Ishikawa (cell line): ENCODE data around the gene AMIGO2.

Source experiments
- CEBPB ChIP-seq: IDR thresholded peaks from 2 replicates; pipeline ENCODE4 v1.6.1; 2012
- CREB1 ChIP-seq: IDR thresholded peaks from 2 replicates; pipeline ENCODE4 v1.6.1; 2012; ENCODE audit warnings: low read depth
- EGR1 ChIP-seq: IDR thresholded peaks from 2 replicates; pipeline ENCODE4 v1.6.1; 2012
- EP300 ChIP-seq: IDR thresholded peaks from 2 replicates; pipeline ENCODE4 v1.6.1; 2012; ENCODE audit warnings: borderline replicate concordance
- FOXM1 ChIP-seq: IDR thresholded peaks from 2 replicates; pipeline ENCODE4 v1.6.1; 2012; ENCODE audit warnings: low read depth, borderline replicate concordance
- NFIC ChIP-seq: IDR thresholded peaks from 2 replicates; pipeline ENCODE4 v1.6.1; 2012
- RAD21 ChIP-seq: IDR thresholded peaks from 2 replicates; pipeline ENCODE4 v1.6.1; 2012; ENCODE audit warnings: low read depth
- TAF1 ChIP-seq: IDR thresholded peaks from 2 replicates; pipeline ENCODE4 v1.6.1; 2012; ENCODE audit warnings: low read depth, mild to moderate bottlenecking
- TCF12 ChIP-seq: IDR thresholded peaks from 2 replicates; pipeline ENCODE4 v1.6.1; 2012; ENCODE audit warnings: low read depth
- TEAD4 ChIP-seq: IDR thresholded peaks from 2 replicates; pipeline ENCODE4 v1.6.1; 2012
- YY1 ChIP-seq: IDR thresholded peaks from 2 replicates; pipeline ENCODE4 v1.6.1; 2012; ENCODE audit warnings: low read depth
- ZBTB7A ChIP-seq: IDR thresholded peaks from 2 replicates; pipeline ENCODE4 v1.6.1; 2012; ENCODE audit warnings: low read depth
- TF ChIP-seq, protein P1 (sequence below): IDR thresholded peaks from 2 replicates; pipeline ENCODE4 v1.6.1; 2012; ENCODE audit warnings: low read depth, mild to moderate bottlenecking
- TF ChIP-seq, protein P2 (sequence below): IDR thresholded peaks from 2 replicates; pipeline ENCODE4 v1.6.1; 2012
- TF ChIP-seq, protein P3 (sequence below): IDR thresholded peaks from 2 replicates; pipeline ENCODE4 v1.6.1; 2012

The AMIGO2 gene

DNA sequence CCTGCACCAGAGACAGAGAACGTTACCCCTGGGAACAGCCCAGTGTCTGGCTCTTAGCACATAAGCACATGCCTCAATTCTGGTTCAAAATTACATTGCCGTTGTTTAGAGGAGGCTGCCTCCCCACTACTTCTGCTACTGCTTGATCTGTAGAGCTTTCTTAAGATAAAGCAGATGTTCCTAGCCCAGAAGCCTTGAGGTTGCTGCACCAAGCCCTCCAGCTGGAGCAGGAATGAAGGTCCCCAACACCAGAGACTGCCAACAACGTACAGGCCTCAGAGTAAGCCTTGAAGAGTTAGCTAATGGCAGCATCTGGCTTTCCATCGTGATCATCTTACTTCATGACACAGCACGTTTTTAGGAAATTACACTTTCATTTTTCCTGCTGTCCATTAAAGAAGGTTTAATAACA is 34.7 kb upstream of the AMIGO2 start:
- TF ChIP-seq NFIC (no peak), CEBPB (no peak), RAD21 (no peak), TEAD4 (no peak)
- TF ChIP-seq, protein P1, sequence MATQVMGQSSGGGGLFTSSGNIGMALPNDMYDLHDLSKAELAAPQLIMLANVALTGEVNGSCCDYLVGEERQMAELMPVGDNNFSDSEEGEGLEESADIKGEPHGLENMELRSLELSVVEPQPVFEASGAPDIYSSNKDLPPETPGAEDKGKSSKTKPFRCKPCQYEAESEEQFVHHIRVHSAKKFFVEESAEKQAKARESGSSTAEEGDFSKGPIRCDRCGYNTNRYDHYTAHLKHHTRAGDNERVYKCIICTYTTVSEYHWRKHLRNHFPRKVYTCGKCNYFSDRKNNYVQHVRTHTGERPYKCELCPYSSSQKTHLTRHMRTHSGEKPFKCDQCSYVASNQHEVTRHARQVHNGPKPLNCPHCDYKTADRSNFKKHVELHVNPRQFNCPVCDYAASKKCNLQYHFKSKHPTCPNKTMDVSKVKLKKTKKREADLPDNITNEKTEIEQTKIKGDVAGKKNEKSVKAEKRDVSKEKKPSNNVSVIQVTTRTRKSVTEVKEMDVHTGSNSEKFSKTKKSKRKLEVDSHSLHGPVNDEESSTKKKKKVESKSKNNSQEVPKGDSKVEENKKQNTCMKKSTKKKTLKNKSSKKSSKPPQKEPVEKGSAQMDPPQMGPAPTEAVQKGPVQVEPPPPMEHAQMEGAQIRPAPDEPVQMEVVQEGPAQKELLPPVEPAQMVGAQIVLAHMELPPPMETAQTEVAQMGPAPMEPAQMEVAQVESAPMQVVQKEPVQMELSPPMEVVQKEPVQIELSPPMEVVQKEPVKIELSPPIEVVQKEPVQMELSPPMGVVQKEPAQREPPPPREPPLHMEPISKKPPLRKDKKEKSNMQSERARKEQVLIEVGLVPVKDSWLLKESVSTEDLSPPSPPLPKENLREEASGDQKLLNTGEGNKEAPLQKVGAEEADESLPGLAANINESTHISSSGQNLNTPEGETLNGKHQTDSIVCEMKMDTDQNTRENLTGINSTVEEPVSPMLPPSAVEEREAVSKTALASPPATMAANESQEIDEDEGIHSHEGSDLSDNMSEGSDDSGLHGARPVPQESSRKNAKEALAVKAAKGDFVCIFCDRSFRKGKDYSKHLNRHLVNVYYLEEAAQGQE = no peak

DNA sequence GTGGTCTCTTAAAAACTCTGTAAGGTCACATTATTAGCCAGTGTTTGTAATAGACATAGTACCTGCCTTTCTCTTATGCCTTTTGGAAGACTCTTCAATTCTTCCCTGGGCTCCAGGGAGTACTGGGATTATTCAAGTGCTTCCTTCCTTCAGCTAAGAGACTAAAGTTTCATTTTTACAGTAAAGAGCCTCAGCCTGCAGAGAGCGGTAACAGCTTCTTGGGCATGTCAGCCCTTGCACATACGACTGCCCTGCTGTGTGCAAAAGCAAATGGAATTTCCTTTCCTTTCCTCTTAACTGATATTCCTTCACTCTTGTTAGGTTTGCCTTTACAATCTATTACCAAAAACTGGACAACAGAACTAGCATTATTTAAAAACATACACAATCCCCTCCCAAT is 32.9 kb upstream of the AMIGO2 start:
- TF ChIP-seq EGR1 (no peak), RAD21 (no peak), TAF1 (no peak), FOXM1 (no peak), NFIC (no peak), TEAD4 (no peak), ZBTB7A (no peak)
- TF ChIP-seq, protein P2, sequence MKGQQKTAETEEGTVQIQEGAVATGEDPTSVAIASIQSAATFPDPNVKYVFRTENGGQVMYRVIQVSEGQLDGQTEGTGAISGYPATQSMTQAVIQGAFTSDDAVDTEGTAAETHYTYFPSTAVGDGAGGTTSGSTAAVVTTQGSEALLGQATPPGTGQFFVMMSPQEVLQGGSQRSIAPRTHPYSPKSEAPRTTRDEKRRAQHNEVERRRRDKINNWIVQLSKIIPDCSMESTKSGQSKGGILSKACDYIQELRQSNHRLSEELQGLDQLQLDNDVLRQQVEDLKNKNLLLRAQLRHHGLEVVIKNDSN = no peak
- TF ChIP-seq, protein P1 = no peak

DNA sequence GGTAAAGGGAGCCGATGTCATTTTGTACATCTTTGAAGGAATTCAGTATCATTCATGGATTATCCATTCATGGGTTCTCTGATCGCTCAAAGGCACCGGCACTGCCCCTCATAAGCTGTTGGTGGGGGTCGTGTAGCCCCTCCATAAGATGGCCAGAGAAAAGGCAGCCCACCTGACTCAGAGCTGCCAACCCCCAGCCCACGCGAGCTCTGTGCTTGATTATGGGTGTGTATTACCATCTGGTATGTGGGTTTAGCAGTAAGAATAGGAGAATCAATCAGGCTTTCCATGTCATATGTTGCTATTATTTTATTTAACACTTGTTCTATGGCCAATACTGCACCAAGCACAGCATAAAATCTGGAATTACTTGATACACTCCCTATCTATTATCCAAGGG is 32.1 kb upstream of the AMIGO2 start:
- TF ChIP-seq CREB1 = no peak
- no peak for TF ChIP-seq NFIC
- TF ChIP-seq, protein P3, sequence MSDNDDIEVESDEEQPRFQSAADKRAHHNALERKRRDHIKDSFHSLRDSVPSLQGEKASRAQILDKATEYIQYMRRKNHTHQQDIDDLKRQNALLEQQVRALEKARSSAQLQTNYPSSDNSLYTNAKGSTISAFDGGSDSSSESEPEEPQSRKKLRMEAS = no peak
- TF ChIP-seq TAF1 = no peak

DNA sequence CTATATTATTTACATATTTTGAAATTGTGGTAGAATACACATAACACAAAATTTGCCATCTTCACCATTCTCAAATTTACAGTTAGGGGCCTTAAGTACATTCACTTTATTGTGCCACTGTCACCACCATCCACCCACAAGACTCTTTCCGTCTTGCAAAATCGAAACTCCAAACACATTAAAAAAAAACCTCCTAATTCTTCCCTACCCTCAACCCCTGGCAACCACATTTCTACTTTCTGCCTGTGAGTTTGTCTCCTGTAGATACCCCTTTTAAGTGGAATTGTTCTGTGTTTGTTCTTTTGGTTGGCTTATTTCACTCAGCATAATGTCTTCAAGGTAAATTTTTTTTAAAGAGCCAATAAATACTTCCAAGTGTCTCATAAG is 31.6 kb upstream of the AMIGO2 start:
- TF ChIP-seq, protein P3 = no peak
- TF ChIP-seq ZBTB7A (no peak), RAD21 (no peak), TAF1 (no peak), EP300 (no peak), TEAD4 (no peak), YY1 (no peak), FOXM1 (no peak), TCF12 (no peak)
- TF ChIP-seq, protein P1 = no peak
- TF ChIP-seq, protein P2 = no peak

DNA sequence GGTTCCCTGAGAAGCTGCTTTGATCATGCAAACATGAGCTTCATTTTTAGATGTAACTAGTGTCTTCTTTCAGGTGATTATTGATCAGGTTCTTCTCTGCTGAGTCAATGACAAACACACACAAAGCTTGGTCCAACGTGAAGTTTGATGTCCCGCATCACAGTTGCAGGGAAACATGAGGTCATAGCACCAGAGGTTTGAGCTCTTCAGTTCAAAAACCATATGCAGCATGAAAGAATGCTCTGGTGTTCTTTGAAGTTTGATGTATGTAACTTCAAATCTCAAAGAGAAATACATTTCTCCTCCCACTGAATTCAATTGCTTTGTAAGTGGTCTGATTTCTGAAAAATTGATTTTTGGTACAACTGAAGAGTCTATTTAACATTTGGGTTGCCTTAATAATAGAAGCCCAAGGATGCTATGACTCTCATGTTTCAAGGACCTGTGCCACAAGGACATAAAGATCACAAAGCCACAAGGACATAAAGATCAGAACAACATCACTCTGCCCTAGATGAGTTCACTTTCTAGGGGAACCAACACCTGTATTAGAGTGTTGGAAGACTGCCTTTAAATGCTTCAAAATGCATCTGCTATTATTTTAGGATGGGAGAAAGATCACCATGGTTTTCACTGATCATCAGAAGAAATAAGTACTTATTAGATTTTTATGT is 31.1 kb upstream of the AMIGO2 start:
- TF ChIP-seq TCF12 (no peak), FOXM1 (0 out of 2 replicates have a peak, but pooled peaks have one; percentile 7)
